TTC549 (cell line): Measurements from ENCODE around the gene KTN1.

Source experiments
- FAIRE-seq: peaks from 2 replicates; lab custom pipeline; 2012; peaks lifted over from hg19 to GRCh38; lab: Jason Lieb, UNC

KTN1 gene

GRCh38 chr14:55572578-55572977 lies 7.4 kb upstream of the KTN1 start:
- no peak for FAIRE-seq

DNA sequence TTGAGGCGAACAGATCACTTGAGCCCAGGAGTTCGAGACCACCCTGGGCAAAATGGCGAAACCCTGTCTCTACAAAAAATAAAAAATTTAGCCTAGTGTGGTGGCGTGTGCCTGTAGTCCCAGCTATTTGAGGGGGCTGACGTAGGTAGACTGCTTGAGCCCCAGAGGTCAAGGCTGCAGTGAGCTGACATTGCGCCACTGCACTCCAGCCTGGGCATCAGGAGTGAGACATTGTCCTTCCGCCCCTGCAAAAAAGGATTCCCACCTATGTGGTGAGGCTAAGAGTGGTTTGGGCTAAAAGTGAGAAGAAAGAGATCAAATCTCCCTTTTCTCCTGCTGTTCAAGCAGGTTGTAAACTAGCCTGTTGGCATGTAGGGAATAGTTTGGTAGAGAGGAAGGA lies 5.0 kb upstream of the KTN1 start:
- FAIRE-seq, result no peak

GRCh38 chr14:55577229-55577628 lies 2.8 kb upstream of the KTN1 start:
- FAIRE-seq, result no peak

- no peak for FAIRE-seq
These were observed 1.5 kb upstream of the KTN1 start for GRCh38 chr14:55578511-55578910.

DNA sequence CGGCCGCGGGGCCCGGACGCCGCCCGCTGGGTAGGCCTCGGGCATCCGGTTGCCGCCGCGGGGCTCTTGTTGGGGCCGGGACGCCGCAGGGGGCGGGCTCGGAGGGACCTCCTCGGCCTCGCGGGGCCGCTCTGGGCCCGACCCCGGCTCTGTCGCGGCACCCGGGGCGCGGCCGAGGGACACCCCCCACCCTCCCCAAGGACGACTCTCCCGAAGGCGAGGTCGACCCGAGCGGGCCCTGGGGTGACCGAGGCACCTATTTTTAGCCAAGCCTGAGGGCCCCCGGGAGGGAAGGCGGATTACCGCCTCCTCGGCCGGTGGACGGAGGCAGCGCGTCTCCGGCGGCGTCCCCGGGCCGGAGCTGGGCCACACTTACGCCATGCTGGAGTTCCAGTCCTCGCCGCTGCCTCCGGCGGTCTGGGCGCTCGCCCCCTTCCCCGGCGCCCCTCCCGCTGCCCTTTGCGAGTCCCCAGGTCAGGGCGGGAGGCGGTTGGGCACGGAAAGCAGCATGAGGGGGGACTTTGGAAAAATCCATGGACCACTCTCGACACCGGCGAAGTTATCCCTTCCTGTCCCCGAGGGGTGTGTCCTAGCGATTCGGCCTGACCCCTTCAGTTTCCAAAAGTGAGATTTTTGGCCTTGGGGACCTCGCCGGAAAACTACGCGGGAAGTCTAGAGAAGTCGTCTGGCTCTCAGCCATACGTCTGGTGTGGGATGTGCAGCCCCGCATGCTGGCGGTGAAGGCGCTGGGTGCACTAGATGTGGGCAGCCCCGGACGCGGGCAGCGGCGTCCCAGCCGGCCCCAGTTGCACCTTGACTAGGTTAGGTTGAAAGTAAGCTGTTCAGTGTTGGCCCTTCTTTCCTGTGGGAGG lies 699 bp downstream of the KTN1 start:
- no peak for FAIRE-seq

DNA sequence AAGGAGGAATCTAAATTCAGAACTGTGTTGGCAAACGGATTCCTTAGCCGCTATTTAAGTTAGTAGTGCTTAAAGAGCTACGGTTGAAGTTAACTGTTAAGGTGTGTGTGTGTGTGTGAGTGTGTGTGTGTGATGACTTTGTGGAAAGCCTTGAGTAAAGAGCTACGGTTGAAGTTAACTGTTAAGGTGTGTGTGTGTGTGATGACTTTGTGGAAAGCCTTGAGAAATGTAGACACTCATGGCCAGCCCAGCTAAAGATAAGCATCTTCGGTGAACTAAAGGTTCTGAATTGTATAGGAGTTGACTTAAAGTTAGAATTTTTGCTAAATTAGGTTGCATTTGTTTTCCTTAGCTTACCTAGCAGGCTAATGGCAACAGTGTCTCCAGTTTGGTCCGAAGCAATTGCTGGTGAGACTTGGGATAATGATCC lies 1.4 kb downstream of the KTN1 start:
- no peak for FAIRE-seq

DNA sequence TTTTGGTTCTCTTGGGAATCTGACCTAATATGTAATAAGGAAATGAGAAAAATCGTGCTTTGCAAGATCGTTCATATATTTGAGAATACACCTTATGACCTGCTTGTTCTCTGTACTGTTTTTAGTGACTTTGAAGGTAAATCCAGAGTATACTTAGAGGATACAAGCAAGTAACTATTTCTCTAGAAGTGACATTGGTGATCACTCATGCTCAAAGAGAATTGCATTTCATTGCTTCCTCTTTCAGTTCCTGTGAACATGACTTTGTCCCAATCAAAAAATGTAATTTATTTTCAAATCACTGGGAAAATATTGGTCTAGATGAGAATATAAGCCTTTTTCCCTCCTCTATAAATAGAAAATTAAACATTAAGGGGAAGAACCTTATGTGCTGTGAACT lies 2.7 kb downstream of the KTN1 start:
- no peak for FAIRE-seq

GRCh38 chr14:55583942-55584468 lies 4.0 kb downstream of the KTN1 start:
- no peak for FAIRE-seq

DNA sequence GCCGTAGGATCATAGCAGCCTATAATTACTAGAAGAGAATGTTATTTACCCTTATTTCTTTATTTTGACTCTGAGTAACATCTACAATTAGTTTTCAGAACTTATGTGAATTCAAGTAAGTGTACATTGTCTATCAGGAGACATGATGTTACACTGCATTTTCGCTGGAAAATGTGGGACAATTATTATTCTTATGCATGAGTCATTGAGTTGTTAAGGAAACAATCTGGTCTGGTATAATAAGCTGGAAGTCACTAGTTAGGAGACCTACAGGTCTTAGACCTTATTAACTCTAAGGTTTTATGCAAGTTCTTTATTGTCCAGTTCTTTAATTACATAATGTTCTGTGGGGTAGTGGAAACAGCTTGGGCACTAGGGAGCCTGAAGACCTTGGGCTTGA lies 5.8 kb downstream of the KTN1 start:
- FAIRE-seq, result no peak

- no peak for FAIRE-seq
These were observed 6.4 kb downstream of the KTN1 start for GRCh38 chr14:55586411-55586810.

- FAIRE-seq, result no peak
These were observed 7.8 kb downstream of the KTN1 start for GRCh38 chr14:55587847-55588246.

DNA sequence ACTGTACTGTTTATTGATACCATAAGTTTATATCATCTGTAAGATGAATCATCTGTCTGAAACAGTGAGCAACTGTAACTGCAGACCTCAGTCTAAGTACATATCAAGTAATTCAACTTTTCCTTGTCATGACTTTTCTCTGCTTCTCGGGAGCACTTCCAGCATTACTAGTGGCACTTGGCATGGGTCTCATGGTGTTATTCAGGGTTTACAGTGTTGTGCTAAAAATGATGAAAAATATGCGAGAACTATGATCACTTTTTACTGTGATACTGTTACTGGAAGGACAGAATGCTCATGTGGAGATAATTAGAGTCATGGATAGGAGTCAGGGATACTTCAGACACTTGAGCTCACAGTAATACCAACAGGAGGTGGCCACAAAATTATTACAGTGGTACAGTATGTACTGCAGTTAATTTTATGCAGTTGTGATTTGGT lies 8.3 kb downstream of the KTN1 start:
- FAIRE-seq, result no peak

DNA sequence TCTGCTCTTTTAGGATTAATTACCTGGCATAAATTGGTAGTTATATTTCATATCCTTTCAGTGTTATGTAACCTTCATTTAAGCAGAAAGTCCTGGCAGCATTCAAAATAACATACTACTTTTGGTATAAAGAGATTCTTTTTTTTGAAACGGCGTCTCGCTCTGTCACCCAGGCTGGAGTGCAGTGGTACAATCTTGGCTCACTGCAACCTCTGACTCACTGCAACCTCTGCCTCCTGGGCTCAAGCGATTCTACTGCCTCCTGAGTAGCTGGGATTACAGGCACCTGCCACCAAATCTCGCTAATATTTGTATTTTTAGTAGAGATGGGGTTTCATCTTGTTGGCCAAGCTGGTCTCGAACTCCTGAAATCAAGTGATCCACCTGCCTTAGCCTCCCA lies 9.2 kb downstream of the KTN1 start:
- no peak for FAIRE-seq

DNA sequence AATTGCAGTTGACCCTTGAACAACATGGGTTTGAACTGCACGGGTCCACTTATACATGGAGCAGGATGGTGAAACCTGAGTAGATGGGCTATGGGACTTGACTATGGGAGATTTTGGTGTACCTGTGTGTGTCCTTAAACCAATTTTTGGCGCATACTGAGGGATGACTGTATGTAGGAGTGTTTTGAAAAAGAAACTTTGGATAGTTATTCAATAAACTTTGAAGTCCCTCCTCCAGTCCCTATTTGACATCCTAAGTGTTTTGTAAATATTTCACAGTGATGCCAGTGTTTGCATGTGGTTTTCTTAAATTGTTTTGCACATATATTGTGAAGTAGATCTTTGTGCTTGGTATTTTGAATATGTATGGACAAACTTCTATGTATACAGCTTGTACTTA lies 12.4 kb downstream of the KTN1 start:
- no peak for FAIRE-seq

DNA sequence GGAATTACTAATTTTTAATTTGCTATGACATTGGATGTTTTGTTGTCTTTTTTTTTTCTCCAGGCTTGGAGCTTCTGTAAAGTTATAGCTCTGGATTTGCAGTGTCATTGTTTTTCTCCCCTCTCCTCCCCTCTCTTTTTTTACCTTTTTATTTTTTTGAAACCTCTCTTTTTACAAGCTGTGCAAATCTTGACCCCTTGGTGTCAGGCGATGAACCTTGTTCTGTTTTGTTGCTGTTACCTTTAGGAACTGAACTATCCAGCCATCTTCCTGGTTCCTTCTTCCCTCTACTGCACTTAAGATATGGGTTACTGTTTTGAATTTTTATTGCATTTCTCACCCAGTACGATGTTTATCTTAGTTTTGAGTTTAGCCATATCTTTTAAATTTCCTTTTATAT lies 13.7 kb downstream of the KTN1 start:
- FAIRE-seq, result no peak

- FAIRE-seq, result no peak
These were observed 19.4 kb downstream of the KTN1 start for GRCh38 chr14:55599250-55599879.

DNA sequence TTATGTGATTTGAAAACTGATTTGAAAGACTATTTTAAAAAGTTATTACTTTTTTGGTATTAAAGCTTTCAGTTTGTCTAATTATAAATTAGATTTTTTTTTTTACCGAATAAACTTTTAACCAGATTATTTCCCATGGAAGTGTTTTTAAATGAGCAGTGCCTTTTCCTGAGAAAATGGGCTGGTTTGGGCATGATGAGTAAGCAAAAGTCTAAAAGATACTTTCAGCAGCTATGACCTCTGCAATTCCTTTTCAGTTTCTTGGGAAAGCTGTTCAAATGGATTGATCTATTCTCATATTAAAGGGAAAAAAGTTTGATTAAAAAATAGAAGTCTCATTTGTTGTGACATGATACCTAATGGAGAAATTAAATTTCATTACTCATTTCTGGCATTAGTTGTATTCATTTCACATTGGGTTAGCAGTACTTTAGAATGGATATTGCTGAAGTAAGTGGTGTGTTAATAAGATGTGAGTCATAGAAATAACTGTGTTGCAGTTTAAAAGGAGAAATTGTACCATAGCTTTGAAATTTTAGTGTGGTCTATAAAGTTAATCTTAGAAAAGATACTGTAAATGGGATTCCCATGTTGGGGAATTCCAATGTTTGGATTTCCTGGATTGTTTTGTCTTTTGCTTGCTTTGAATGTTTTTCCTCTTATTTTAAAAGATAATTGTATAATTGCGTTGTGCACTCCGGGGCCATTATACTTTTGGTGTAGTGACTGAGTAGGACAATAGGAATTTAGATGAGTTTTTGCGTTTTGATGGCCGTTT lies 21.0 kb downstream of the KTN1 start:
- no peak for FAIRE-seq

DNA sequence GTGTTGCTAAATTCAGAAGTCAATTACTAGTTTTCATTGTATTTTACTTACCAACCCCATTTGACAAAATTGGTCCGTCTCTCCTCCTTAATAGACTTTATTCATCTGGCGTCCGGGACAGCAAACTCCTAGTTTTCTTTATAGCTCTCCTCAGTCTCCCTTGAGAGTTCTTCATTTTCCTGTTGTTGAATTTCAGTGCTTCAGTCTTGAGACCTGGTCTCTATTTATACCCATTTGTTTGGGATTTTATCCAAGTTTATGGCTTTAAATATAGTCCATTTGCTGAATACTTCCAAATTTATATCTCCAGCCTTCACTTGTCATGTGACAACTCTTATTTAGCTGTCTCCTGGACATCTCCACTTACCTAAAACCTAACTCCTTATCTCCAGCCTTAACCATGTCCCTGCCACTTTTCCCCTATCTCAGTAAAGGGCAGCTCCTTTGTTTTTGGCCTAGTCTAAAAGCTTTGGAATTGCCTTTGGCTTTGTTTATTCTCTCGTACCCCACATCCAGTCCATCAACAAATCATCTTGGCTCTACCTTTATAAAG lies 23.5 kb downstream of the KTN1 start:
- FAIRE-seq, result no peak

DNA sequence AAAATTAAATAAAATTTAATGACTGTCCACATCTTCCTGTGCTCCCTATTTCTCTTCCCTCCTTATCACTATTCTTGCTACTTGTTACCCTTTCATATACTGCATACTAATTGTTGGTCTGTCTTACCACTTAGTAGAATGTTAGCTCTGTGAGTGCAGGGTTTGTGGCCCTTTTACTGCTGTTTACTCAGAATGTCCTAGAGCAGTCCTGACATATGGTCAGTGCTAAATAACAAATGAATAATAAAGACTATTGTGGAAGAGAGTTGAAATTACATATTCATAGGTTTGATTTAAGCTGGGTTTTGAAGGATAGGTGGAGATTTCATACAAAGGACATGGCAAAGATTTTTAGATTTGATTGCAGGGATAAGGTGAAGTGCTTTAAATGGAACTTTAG lies 24.5 kb downstream of the KTN1 start:
- no peak for FAIRE-seq

- FAIRE-seq, result no peak
These were observed 25.0 kb downstream of the KTN1 start for GRCh38 chr14:55604900-55605418.

- FAIRE-seq, result no peak
These were observed 25.8 kb downstream of the KTN1 start for GRCh38 chr14:55605793-55606192.

- FAIRE-seq, result no peak
These were observed 27.4 kb downstream of the KTN1 start for GRCh38 chr14:55607386-55607785.
